GM12878 (cell line): ENCODE measurements around the gene ROR2. TPM values are rescaled to one million over a fixed set of nuclear protein-coding genes. Genes with fewer than 3 reads are reported as not detected.

Source experiments
- ATAC-seq: fragments of 200-7000 bp; cut with Tn5 transposase; 3 replicates; pipeline ENCODE4 v1.9.1; 2020; ENCODE audit warnings: mild to moderate bottlenecking, moderate library complexity
- BruUV-seq: library from RNA; stranded (reverse); fragments of 400-500 nt; replicated peaks from 2 replicates; lab custom pipeline; 2021; lab: Mats Ljungman, UMichigan
- CTCF ChIA-PET: fragments of 300-600 bp; sonication (Branson Sonifier 250); formaldehyde crosslinking; extraction: SDS; loops from one replicate; lab custom pipeline; 2021; ENCODE audit warnings: inconsistent platforms; lab: Yijun Ruan, JAX
- POLR2A ChIA-PET: fragments of 350-600 bp; formaldehyde crosslinking; extraction: SDS; loops from one replicate; lab custom pipeline; 2021; ENCODE audit warnings: inconsistent platforms; lab: Charles Lee
- RAD21 ChIA-PET: fragments of 300-600 bp; sonication (Branson Sonifier 250); formaldehyde crosslinking; loops from one replicate; lab custom pipeline; 2023; ENCODE audit warnings: antibody characterized with exemption; ENCODE audit not compliant: unreplicated experiment; lab: Charles Lee
- SMC1A ChIA-PET: fragments of 300-600 bp; sonication (Branson Sonifier 250); formaldehyde crosslinking; loops from one replicate; lab custom pipeline; 2023; ENCODE audit not compliant: unreplicated experiment, uncharacterized antibody; lab: Charles Lee
- DNase-seq: peaks from one replicate; pipeline ENCODE4 v3.0.0-alpha.2; 2011; ENCODE audit warnings: low read depth, low spot score
- FAIRE-seq: peaks from 3 replicates; lab custom pipeline; 2011; peaks lifted over from hg19 to GRCh38; lab: Jason Lieb, UNC
- H2AFZ ChIP-seq: 2 replicates; pipeline ENCODE4 v1.6.0; 2011; ENCODE audit warnings: low read depth, low read length, control low read depth; ENCODE audit not compliant: control insufficient read depth
- H3K27ac ChIP-seq: 2 replicates; pipeline ENCODE4 v1.5.1; 2011; ENCODE audit warnings: control low read depth; ENCODE audit not compliant: control insufficient read depth, insufficient read depth
- H3K27me3 ChIP-seq, 2 experiments: replicated peaks in 1 of 2; 2 replicates each; pipeline versions ENCODE4 v1.6.0 to v1.6.1; 2011; ENCODE audit warnings: low read length in 1 of 2; ENCODE audit not compliant: control insufficient read depth in 2 of 2, insufficient read depth in 2 of 2
- H3K36me3 ChIP-seq, 2 experiments: 2 replicates each; pipeline ENCODE4 v1.5.1; 2011; ENCODE audit warnings: low read length in 1 of 2; ENCODE audit not compliant: control insufficient read depth in 2 of 2, insufficient read depth in 2 of 2
- H3K4me1 ChIP-seq: 2 replicates; pipeline ENCODE4 v1.6.1; 2011; ENCODE audit warnings: mild to moderate bottlenecking, low read length, moderate library complexity, mixed read lengths; ENCODE audit not compliant: control insufficient read depth, insufficient read depth
- H3K4me2 ChIP-seq: 2 replicates; pipeline ENCODE4 v1.6.0; 2011; ENCODE audit warnings: control low read depth; ENCODE audit not compliant: control insufficient read depth, insufficient read depth
- H3K4me3 ChIP-seq: fragments of 200-600 bp; sonication (generic); 2 replicates; pipeline ENCODE4 v1.5.1; 2016
- H3K79me2 ChIP-seq: 2 replicates; pipeline ENCODE4 v1.6.0; 2011; ENCODE audit warnings: low read length; ENCODE audit not compliant: control insufficient read depth, insufficient read depth
- H3K9ac ChIP-seq: 2 replicates; pipeline ENCODE4 v1.8.0; 2011; ENCODE audit warnings: low read length, control low read depth, mixed read lengths; ENCODE audit not compliant: control insufficient read depth, insufficient read depth
- H3K9me3 ChIP-seq: replicated peaks from 3 replicates; pipeline ENCODE4 v1.5.1; 2011; ENCODE audit warnings: mild to moderate bottlenecking, low read length; ENCODE audit not compliant: control insufficient read depth, insufficient read depth
- H4K20me1 ChIP-seq: 2 replicates; pipeline ENCODE4 v1.6.0; 2011; ENCODE audit not compliant: control insufficient read depth, insufficient read depth
- ESRRA ChIP-seq: IDR thresholded peaks from 2 replicates; pipeline ENCODE4 v1.6.1; 2012; ENCODE audit warnings: mild to moderate bottlenecking, low read length, improper control_type of control experiment
- FOXM1 ChIP-seq: IDR thresholded peaks from 2 replicates; pipeline ENCODE4 v1.6.1; 2012; ENCODE audit warnings: low read depth, mild to moderate bottlenecking, inconsistent platforms, low read length, moderate library complexity
- HDAC6 ChIP-seq: fragments of 200-600 bp; sonication (generic); IDR thresholded peaks from one replicate; pipeline ENCODE4 v1.8.0; 2017; ENCODE audit warnings: antibody characterized with exemption; ENCODE audit not compliant: unreplicated experiment
- RAD21 ChIP-seq: IDR thresholded peaks from 2 replicates; pipeline ENCODE4 v1.6.1; 2011; ENCODE audit warnings: mild to moderate bottlenecking, low read depth, low read length, moderate library complexity; ENCODE audit not compliant: insufficient read depth
- RAD51 ChIP-seq: fragments of 450-650 bp; IDR thresholded peaks from 2 replicates; pipeline ENCODE4 v1.6.1; 2016; ENCODE audit warnings: moderate library complexity, mild to moderate bottlenecking, inconsistent platforms
- SP1 ChIP-seq: IDR thresholded peaks from one replicate; pipeline ENCODE4 v1.6.1; 2011; ENCODE audit warnings: low read depth, low read length
- SPI1 ChIP-seq: IDR thresholded peaks from 2 replicates; pipeline ENCODE4 v1.6.1; 2011; ENCODE audit warnings: low read depth, mild to moderate bottlenecking, low read length, moderate library complexity, borderline replicate concordance; ENCODE audit not compliant: insufficient read depth
- WGBS: methylation state at CpG from one replicate; pipeline ENCODE4 v1.1.6; 2016; ENCODE audit warnings: low lambda C conversion rate; ENCODE audit not compliant: insufficient replicate concordance, insufficient coverage; ENCODE audit errors: missing lambda C conversion rate; 5-methylcytosine and 5-hydroxymethylcytosine counted together
- in situ Hi-C: fragments of 300-500 bp; cut with MboI; formaldehyde crosslinking; loops from 9 replicates; pipeline ENCODE4 v1.14.3; 2018; ENCODE audit warnings: mixed read lengths
- intact Hi-C: fragments of 100-400 bp; cut with micrococcal nuclease; formaldehyde crosslinking; loops from one replicate; pipeline ENCODE4 v1.14.2; 2022; ENCODE audit not compliant: unreplicated experiment
- polyA plus RNA-seq, 11 experiments: library from polyadenylated mRNA; depleted of rRNA in 4 of 11; unstranded in 6 of 11; stranded (reverse) in 5 of 11; fragments of >200 nt; fragmentation: Nextera tagmentation in 4 of 11; fragmentation: Illumina TruSeq in 1 of 11; extraction: Ambion mirVana in 4 of 11; extraction: Trizol in 1 of 11; gene quantifications; 1 replicate in 1 of 11; 2 replicates in 10 of 11; pipeline versions ENCODE4 v1.2.1 to v1.2.3, GENCODE V29; 2011 to 2016; ENCODE audit warnings: inconsistent platforms in 2 of 11, missing spikeins in 2 of 11, low read depth in 1 of 11
- total RNA-seq, 4 experiments: library from RNA; depleted of rRNA in 3 of 4; stranded (reverse); fragments of >200 nt in 3 of 4; fragmentation: Illumina TruSeq in 1 of 4; extraction: Trizol in 1 of 4; gene quantifications; 2 replicates each; pipeline versions ENCODE4 v1.2.1 to v1.2.3, GENCODE V29; 2013 to 2021
- TF ChIP-seq, protein P1 (sequence below): fragments of 450-650 bp; IDR thresholded peaks from 2 replicates; pipeline ENCODE4 v1.6.1; 2017; ENCODE audit warnings: mild to moderate bottlenecking

The ROR2 gene
- total and polyA plus RNA-seq, 10 of the 15 experiments (the other 5 are each of a cell fraction or from before 2014, with no cell fraction given): 0.03 to 0.05 TPM; not detected in 8

DNA sequence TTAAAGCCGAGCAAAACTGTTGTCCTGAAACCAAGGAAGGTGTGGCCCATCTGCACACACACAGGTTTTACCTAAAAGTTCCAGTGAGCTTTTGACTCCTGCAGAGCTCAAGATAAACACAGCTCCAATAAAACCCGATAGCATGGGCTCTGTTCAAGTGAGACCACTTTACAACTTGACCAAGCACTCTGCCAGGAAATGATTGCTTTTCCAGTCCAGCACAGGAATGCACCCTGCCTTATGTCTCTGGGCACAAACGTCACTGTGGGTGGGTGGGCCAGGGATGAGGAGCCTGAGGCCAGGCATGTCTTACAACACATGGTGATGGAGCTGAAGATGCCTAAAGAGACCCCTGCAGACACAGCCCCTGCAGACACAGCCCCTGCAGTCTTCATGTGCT lies 115.3 kb downstream of the ROR2 start (continued):
- TF ChIP-seq SPI1: no peak
- TF ChIP-seq, protein P1, sequence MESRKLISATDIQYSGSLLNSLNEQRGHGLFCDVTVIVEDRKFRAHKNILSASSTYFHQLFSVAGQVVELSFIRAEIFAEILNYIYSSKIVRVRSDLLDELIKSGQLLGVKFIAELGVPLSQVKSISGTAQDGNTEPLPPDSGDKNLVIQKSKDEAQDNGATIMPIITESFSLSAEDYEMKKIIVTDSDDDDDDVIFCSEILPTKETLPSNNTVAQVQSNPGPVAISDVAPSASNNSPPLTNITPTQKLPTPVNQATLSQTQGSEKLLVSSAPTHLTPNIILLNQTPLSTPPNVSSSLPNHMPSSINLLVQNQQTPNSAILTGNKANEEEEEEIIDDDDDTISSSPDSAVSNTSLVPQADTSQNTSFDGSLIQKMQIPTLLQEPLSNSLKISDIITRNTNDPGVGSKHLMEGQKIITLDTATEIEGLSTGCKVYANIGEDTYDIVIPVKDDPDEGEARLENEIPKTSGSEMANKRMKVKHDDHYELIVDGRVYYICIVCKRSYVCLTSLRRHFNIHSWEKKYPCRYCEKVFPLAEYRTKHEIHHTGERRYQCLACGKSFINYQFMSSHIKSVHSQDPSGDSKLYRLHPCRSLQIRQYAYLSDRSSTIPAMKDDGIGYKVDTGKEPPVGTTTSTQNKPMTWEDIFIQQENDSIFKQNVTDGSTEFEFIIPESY: no peak
- no peak for TF ChIP-seq RAD21
- TF ChIP-seq SP1: no peak

DNA sequence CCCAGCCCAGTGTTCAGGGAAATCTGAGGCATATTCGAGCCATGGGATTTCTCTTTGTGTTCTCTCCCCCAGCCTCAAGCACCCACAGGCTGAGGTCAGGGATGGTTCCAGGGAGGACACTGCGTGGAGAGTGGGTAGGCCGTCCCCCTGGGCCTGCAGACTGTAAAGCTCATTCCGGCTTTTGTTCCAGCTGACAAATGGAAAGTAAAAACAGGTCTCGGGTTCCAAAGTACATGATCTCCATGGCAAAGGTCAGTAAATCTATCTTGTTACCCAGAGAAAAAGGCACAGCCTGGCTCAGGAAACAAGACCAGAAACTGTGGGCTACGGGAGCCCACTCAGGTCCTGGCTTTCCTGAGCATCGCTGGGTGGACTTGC lies 116.2 kb downstream of the ROR2 start:
- Histone ChIP-seq H3K79me2 (no peaks in the 10 kb centered on the region), H3K9ac (no peak overlapping the region), H3K36me3 (no peaks in the 10 kb centered on the region), H3K4me2 (no peak overlapping the region), H3K27me3 (peaks cover 0 to 4% of the 10 kb centered on the region in 2 experiments; a peak in 1 of 4 replicates), H3K27ac (no peak overlapping the region), H4K20me1 (no peaks in the 10 kb centered on the region), H2AFZ (no peak overlapping the region), H3K9me3 (no peaks in the 10 kb centered on the region), H3K4me1 (no peaks in the 10 kb centered on the region), H3K4me3 (no peak overlapping the region)
- intact Hi-C loops: no loop called here
- in situ Hi-C loops: no loop called here
- ChIA-PET POLR2A (no interaction called here), SMC1A (no interaction called here), CTCF (no interaction called here), RAD21 (no interaction called here)
- DNase-seq: no peak
- ATAC-seq: no peak
- TF ChIP-seq HDAC6 (no peak), RAD51 (no peak), FOXM1 (no peak), ESRRA (no peak)
- TF ChIP-seq, protein P1: no peak
- 44% methylated on average over 7 of the region's 7 CpGs for WGBS
- BruUV-seq: no TSS peak
- no peak for FAIRE-seq
